Mesothelial cell of epicardium (in vitro differentiated cells): Measurements from ENCODE around the gene ASB11. TPM values are rescaled to one million over a fixed set of nuclear protein-coding genes. Genes with fewer than 3 reads are reported as not detected.

Experiments used
- DNase-seq, 2 experiments: peaks; one replicate each; pipeline ENCODE4 v3.0.0; 2021; ENCODE audit warnings: low spot score in 2 of 2; ENCODE audit not compliant: unreplicated experiment in 2 of 2
- H3K27ac Mint-ChIP-seq: 2 replicates; pipeline ENCODE4 v1.8.0; 2021; ENCODE audit warnings: mixed read lengths
- H3K27me3 Mint-ChIP-seq: 2 replicates; pipeline ENCODE4 v1.8.0; 2021; ENCODE audit warnings: low read depth, mixed read lengths
- H3K36me3 Mint-ChIP-seq: 2 replicates; pipeline ENCODE4 v1.8.0; 2021; ENCODE audit warnings: mixed read lengths
- H3K4me1 Mint-ChIP-seq: 2 replicates; pipeline ENCODE4 v1.8.0; 2021; ENCODE audit warnings: mixed read lengths
- H3K4me3 Mint-ChIP-seq: 2 replicates; pipeline ENCODE4 v1.8.0; 2021; ENCODE audit warnings: mild to moderate bottlenecking, moderate library complexity, mixed read lengths
- H3K9me3 Mint-ChIP-seq: 2 replicates; pipeline ENCODE4 v1.8.0; 2021; ENCODE audit warnings: mixed read lengths
- total RNA-seq: library from RNA; stranded (reverse); gene quantifications from 3 replicates; pipeline ENCODE4 v1.2.1, GENCODE V29; 2021
- TF ChIP-seq, protein P1 (sequence below): fragments of 200-600 bp; sonication (generic); IDR thresholded peaks from one replicate; pipeline ENCODE4 v1.5.0; 2021; ENCODE audit warnings: antibody characterized with exemption; ENCODE audit not compliant: unreplicated experiment

ASB11 gene
- total RNA-seq, 1 donor from 2014 or later = not detected

DNA sequence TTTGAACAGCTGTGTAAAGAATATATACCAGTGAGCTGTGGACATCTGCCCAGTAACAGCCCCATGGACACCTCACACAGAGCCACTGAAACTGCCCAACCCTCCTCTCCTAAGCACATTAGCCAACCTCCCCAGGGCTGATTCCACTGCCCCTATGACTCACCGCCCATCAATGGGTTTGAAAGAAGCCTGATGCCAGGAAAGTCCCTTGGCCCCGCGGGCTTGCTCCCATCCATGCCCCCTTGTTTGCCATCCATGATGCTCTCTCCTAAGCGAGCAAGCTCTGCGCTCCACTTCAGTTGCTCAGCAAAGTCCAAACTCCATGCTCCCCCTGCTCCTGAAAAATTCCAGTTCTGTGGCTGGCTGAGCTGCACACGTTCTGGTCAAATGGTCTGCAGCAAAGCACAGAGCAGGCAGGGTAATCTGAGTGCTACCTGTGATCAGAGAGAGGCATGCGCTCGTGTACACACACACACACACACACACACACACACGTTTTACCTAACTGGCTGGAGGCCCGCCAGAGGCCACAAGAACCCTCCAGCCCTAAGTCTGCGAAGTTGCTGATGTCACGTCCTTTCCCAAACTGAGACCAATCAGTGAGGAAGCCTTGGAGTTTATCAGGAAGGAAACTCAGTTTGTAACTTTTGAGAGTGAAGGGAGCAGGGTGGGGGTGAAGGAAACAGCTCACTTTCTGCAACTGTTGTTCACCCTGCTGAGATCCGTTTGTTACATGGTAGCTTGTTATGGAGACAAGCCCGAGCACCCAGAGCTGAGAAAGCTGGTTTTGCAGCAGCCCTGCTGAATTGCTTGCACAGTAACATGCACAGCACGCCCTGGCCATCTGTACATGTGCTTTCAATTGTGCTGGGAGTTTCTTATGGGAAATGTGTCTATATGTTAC lies 45.6 kb downstream of the ASB11 start, which contains the start of gene ASB9:
Gene ASB9, minus strand, starts transcription at position 466 of the 904 bp plus-strand sequence. Its CDS starts 209 bp downstream, at position 257.
- H3K9me3 Mint-ChIP-seq = peaks cover 20% of the 10 kb centered on the region
- peak within 1 kb of the TSS; percentile 46 for H3K4me3 Mint-ChIP-seq
- H3K27me3 Mint-ChIP-seq = no peaks in the 10 kb centered on the region
- peaks cover 8% of the 10 kb centered on the region for H3K4me1 Mint-ChIP-seq
- TF ChIP-seq, protein P1, sequence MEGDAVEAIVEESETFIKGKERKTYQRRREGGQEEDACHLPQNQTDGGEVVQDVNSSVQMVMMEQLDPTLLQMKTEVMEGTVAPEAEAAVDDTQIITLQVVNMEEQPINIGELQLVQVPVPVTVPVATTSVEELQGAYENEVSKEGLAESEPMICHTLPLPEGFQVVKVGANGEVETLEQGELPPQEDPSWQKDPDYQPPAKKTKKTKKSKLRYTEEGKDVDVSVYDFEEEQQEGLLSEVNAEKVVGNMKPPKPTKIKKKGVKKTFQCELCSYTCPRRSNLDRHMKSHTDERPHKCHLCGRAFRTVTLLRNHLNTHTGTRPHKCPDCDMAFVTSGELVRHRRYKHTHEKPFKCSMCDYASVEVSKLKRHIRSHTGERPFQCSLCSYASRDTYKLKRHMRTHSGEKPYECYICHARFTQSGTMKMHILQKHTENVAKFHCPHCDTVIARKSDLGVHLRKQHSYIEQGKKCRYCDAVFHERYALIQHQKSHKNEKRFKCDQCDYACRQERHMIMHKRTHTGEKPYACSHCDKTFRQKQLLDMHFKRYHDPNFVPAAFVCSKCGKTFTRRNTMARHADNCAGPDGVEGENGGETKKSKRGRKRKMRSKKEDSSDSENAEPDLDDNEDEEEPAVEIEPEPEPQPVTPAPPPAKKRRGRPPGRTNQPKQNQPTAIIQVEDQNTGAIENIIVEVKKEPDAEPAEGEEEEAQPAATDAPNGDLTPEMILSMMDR = no peak
- H3K27ac Mint-ChIP-seq = peak within 1 kb of the TSS; percentile 64
- no peaks in the 10 kb centered on the region for H3K36me3 Mint-ChIP-seq
- peak in 1 of 2 experiments; percentile 37 for DNase-seq

DNA sequence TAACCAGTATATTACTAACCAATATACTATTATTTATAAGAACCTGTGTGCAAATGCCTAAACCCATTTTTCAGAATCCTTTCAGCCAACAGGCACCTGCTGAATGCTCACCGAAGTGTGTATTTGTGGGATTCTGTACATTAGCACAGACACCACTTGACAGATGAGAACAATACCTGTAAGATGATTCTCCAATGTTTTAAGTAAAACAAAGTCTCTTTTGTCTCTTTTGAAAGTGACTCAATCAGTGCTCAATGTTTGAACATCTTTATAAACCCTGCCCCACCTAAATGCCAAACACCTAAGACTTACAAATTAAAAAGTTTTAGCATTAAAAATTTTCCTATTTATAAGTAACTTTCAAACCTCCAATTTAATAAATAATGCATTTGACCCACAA lies 46.3 kb downstream of the ASB11 start:
- Mint-ChIP-seq H3K27ac (no peak overlapping the region), H3K9me3 (peaks cover 17% of the 10 kb centered on the region), H3K27me3 (no peaks in the 10 kb centered on the region), H3K4me1 (peaks cover 8% of the 10 kb centered on the region), H3K4me3 (no peak overlapping the region), H3K36me3 (no peaks in the 10 kb centered on the region)
- DNase-seq = no peak
- TF ChIP-seq, protein P1 = no peak

DNA sequence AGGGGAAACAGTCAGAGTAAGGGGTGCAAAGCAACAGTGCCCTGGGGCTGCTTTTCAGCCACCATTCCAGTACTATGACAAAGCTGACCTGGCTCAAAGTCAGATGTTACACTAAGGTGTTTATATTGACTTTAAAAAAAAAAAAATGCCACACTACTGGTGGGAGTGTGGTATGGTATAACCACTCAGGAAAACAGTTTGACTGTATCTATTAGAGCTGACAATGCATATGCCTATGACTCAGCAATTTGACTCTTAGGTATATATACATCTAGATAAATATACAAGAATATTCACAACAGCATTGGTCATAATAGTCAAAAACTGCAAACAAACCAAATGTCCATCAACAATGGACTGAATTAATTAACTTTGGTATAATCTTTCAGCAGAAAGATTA lies 60.6 kb downstream of the ASB11 start:
- Mint-ChIP-seq H3K4me3 (no peak overlapping the region), H3K27me3 (no peaks in the 10 kb centered on the region)

DNA sequence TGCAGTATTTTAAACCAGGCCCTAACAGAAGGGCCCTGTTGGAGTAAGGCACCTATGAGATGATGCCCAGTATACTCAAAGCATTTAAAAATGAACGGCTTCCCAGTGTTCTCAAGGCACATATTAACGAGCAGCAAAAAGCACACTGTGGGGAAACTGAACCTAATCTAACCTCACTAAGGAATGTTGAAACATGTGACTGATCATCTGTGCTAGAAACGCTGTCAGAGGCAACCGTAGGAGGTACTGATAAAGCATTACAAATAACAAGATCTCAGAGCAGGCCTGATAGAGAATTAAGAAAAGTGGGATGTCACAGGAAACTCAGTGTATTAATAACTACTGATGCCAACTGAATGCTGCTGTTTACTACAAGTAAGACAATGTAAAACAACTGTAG lies 69.5 kb downstream of the ASB11 start:
- Mint-ChIP-seq H3K27ac (no peak overlapping the region), H3K27me3 (no peaks in the 10 kb centered on the region), H3K36me3 (no peaks in the 10 kb centered on the region), H3K4me3 (no peak overlapping the region), H3K4me1 (peaks cover 10% of the 10 kb centered on the region), H3K9me3 (peaks cover 18% of the 10 kb centered on the region)
- TF ChIP-seq, protein P1 = no peak
- DNase-seq = no peak

More for the DNA sequence above, 60.6 kb downstream of the ASB11 start:
- peaks cover 23% of the 10 kb centered on the region for H3K9me3 Mint-ChIP-seq
- no peaks in the 10 kb centered on the region for H3K4me1 Mint-ChIP-seq
- no peak overlapping the region for H3K27ac Mint-ChIP-seq
- TF ChIP-seq, protein P1 = no peak
- H3K36me3 Mint-ChIP-seq = no peaks in the 10 kb centered on the region
- no peak for DNase-seq

DNA sequence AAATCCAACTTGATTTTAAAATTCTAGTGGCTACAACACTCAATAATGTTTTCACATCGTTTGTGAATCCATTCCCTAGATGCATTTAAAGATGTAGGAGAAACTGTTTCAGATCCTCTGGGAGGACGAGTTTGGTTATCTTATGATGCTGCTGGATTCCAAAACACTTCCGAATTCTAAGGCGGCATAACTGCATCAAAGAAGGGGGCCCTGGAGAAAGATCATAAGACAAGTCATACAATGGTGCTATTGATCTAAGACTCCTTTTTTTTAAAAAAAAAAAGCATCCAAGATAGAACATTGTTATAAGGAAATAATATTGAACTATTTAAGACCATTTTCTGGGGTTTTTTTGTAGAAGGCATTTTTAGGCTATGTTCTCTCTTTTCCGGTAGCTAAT lies 71.0 kb downstream of the ASB11 start:
- DNase-seq = no peak
- H3K27ac Mint-ChIP-seq = no peak overlapping the region
- H3K9me3 Mint-ChIP-seq = peaks cover 14% of the 10 kb centered on the region
- TF ChIP-seq, protein P1 = no peak
- H3K4me1 Mint-ChIP-seq = peaks cover 10% of the 10 kb centered on the region
- H3K4me3 Mint-ChIP-seq = no peak overlapping the region
- H3K36me3 Mint-ChIP-seq = no peaks in the 10 kb centered on the region
- H3K27me3 Mint-ChIP-seq = no peaks in the 10 kb centered on the region
